K562 (cell line): ENCODE measurements around the gene PLEKHM3. TPM values are rescaled to one million over a fixed set of nuclear protein-coding genes. Genes with fewer than 3 reads are reported as not detected.

Source experiments
- ATAC-seq: fragments of 200-7000 bp; cut with Tn5 transposase; 3 replicates; pipeline ENCODE4 v1.9.1; 2020; ENCODE audit warnings: moderate library complexity
- BruUV-seq: library from RNA; stranded (reverse); fragments of 400-500 nt; replicated peaks from 2 replicates; lab custom pipeline; 2021; lab: Mats Ljungman, UMichigan
- CTCF ChIA-PET: fragments of 300-600 bp; formaldehyde crosslinking; extraction: SDS; loops from one replicate; lab custom pipeline; 2021; ENCODE audit warnings: low intra/inter-chr PET ratio; lab: Yijun Ruan, JAX
- POLR2A ChIA-PET: fragments of 300-600, 350-650 bp; sonication (Branson Sonifier 250); formaldehyde crosslinking; extraction: SDS; loops from one replicate; lab custom pipeline; 2021; ENCODE audit warnings: antibody characterized with exemption, inconsistent platforms; lab: Yijun Ruan, JAX
- DNase-seq, 4 experiments: peaks; one replicate each; pipeline versions ENCODE4 v3.0.0 to v3.0.0-alpha.2; 2011 to 2018; ENCODE audit warnings: low spot score in 3 of 4, mixed read lengths in 3 of 4; ENCODE audit errors: extremely low read depth in 1 of 4
- FAIRE-seq: peaks from 2 replicates; lab custom pipeline; 2011; peaks lifted over from hg19 to GRCh38; lab: Jason Lieb, UNC
- H2AFZ ChIP-seq: 2 replicates; pipeline ENCODE4 v1.6.0; 2011; ENCODE audit warnings: low read depth, low read length, control low read depth, inconsistent platforms
- H3K27ac ChIP-seq: fragments of 200-600 bp; 3 replicates; pipeline ENCODE4 v1.8.0; 2011; ENCODE audit warnings: low read depth, mild to moderate bottlenecking, control low read depth, inconsistent platforms, low read length, moderate library complexity, mixed read lengths; ENCODE audit errors: extremely low read depth
- H3K27me3 ChIP-seq, 2 experiments: fragments of 300-600 bp in 1 of 2; 2 replicates in 1 of 2; 3 replicates in 1 of 2; pipeline versions ENCODE4 v1.6.0 to v1.8.0; 2011; ENCODE audit warnings: inconsistent platforms in 2 of 2, low read length in 2 of 2, mild to moderate bottlenecking in 1 of 2, mixed read lengths in 1 of 2, moderate library complexity in 1 of 2; ENCODE audit not compliant: control insufficient read depth in 2 of 2, insufficient read depth in 2 of 2
- H3K36me3 ChIP-seq: fragments of 300-600 bp; 3 replicates; pipeline ENCODE4 v1.8.0; 2011; ENCODE audit warnings: mild to moderate bottlenecking, low read length, inconsistent platforms; ENCODE audit not compliant: control insufficient read depth, insufficient read depth
- H3K4me1 ChIP-seq, 2 experiments: fragments of 200-600 bp in 1 of 2; replicated peaks in 1 of 2; 2 replicates in 1 of 2; 3 replicates in 1 of 2; pipeline versions ENCODE4 v1.5.1 to v1.8.0; 2011; ENCODE audit warnings: inconsistent platforms in 2 of 2, low read length in 2 of 2, mild to moderate bottlenecking in 1 of 2, mixed read lengths in 1 of 2, moderate library complexity in 1 of 2; ENCODE audit not compliant: control insufficient read depth in 2 of 2, insufficient read depth in 2 of 2
- H3K4me2 ChIP-seq: 2 replicates; pipeline ENCODE4 v1.6.1; 2011; ENCODE audit warnings: low read length, control low read depth, inconsistent platforms, mixed read lengths; ENCODE audit not compliant: insufficient read depth
- H3K4me3 ChIP-seq: fragments of 200-600 bp; sonication (generic), shearing (Covaris generic); 2 replicates; pipeline ENCODE4 v1.5.1; 2016; ENCODE audit warnings: control low read depth, inconsistent platforms
- H3K79me2 ChIP-seq: fragments of 200-600 bp; 3 replicates; pipeline ENCODE4 v1.8.0; 2011; ENCODE audit warnings: low read length, inconsistent platforms; ENCODE audit not compliant: control insufficient read depth, insufficient read depth
- H3K9ac ChIP-seq, 2 experiments: 2 replicates each; pipeline versions ENCODE4 v1.6.0 to v1.6.1; 2011; ENCODE audit warnings: low read depth in 2 of 2, low read length in 2 of 2, control low read depth in 1 of 2, inconsistent platforms in 1 of 2, mild to moderate bottlenecking in 1 of 2, mixed read lengths in 1 of 2; ENCODE audit not compliant: insufficient read depth in 1 of 2
- H3K9me1 ChIP-seq: one replicate; pipeline ENCODE4 v1.6.0; 2011; ENCODE audit warnings: inconsistent platforms, mild to moderate bottlenecking, low read length, moderate library complexity; ENCODE audit not compliant: control insufficient read depth, insufficient read depth
- H3K9me3 ChIP-seq: replicated peaks from 2 replicates; pipeline ENCODE4 v1.5.1; 2011; ENCODE audit warnings: low read depth, low read length, inconsistent platforms; ENCODE audit not compliant: control insufficient read depth, insufficient read depth
- H4K20me1 ChIP-seq: replicated peaks from 2 replicates; pipeline ENCODE4 v1.6.1; 2011; ENCODE audit warnings: low read length, inconsistent platforms, mixed read lengths; ENCODE audit not compliant: control insufficient read depth, insufficient read depth
- DDX20 ChIP-seq: fragments of 450-650 bp; IDR thresholded peaks from 2 replicates; pipeline ENCODE4 v1.6.1; 2016; ENCODE audit warnings: missing genetic modification characterization, low read depth, mild to moderate bottlenecking, missing compliant biosample characterization, moderate library complexity
- DIDO1 ChIP-seq: fragments of 450-650 bp; IDR thresholded peaks from 2 replicates; pipeline ENCODE4 v1.6.1; 2016; ENCODE audit warnings: low read depth, missing biosample characterization, missing genetic modification characterization
- ELF1 ChIP-seq: fragments of 200-800 bp; sonication (Bioruptor generic); IDR thresholded peaks from 2 replicates; pipeline ENCODE4 v1.6.1; 2016; ENCODE audit warnings: missing genetic modification characterization, missing compliant biosample characterization
- ELF2 ChIP-seq: fragments of 250-450 bp; sonication (Bioruptor Pico); IDR thresholded peaks from 2 replicates; pipeline ENCODE4 v1.5.0; 2021; ENCODE audit warnings: mild to moderate bottlenecking
- LEF1 ChIP-seq: fragments of 450-650 bp; IDR thresholded peaks from 2 replicates; pipeline ENCODE4 v1.6.1; 2016; ENCODE audit warnings: mild to moderate bottlenecking
- NEUROD1 ChIP-seq: fragments of 150-350 bp; IDR thresholded peaks from 2 replicates; pipeline ENCODE4 v1.6.1; 2014; ENCODE audit warnings: borderline replicate concordance, low read length, low read depth; ENCODE audit not compliant: partially characterized antibody
- NFIC ChIP-seq: fragments of 450-650 bp; IDR thresholded peaks from 2 replicates; pipeline ENCODE4 v1.6.1; 2017; ENCODE audit warnings: mild to moderate bottlenecking, inconsistent platforms
- NR2C2 ChIP-seq, 2 experiments: fragments of 200-800 bp in 1 of 2; sonication (Bioruptor generic) in 1 of 2; sonication (generic) in 1 of 2; formaldehyde crosslinking in 1 of 2; IDR thresholded peaks; 2 replicates each; pipeline versions ENCODE4 v1.6.1 to v1.8.0; 2016 to 2022; ENCODE audit warnings: mild to moderate bottlenecking in 1 of 2, missing compliant biosample characterization in 1 of 2, missing genetic modification characterization in 1 of 2, missing genetic modification reagents in 1 of 2
- RBM39 ChIP-seq: fragments of 200-400 bp; formaldehyde crosslinking; optimal IDR thresholded peaks from 2 replicates; pipeline ENCODE3; 2018; ENCODE audit warnings: low read depth, low read length
- SRSF1 ChIP-seq: fragments of 200-400 bp; formaldehyde crosslinking; IDR thresholded peaks from 2 replicates; pipeline ENCODE4 v1.6.1; 2017; ENCODE audit warnings: mild to moderate bottlenecking, low read depth, low read length, moderate library complexity
- ZBTB17 ChIP-seq: fragments of 450-650 bp; formaldehyde crosslinking; IDR thresholded peaks from 2 replicates; pipeline ENCODE4 v1.4.0; 2020; ENCODE audit warnings: mild to moderate bottlenecking
- ZBTB8A ChIP-seq: fragments of 450-650 bp; IDR thresholded peaks from 2 replicates; pipeline ENCODE4 v1.6.1; 2018; ENCODE audit warnings: mild to moderate bottlenecking, moderate library complexity; ENCODE audit not compliant: partially characterized antibody
- WGBS: fragments of 100-300 bp; shearing (Covaris generic); methylation state at CpG from one replicate; pipeline ENCODE4 v1.1.6; 2016; ENCODE audit warnings: low coverage, mixed read lengths; ENCODE audit not compliant: insufficient coverage; ENCODE audit errors: missing lambda C conversion rate; 5-methylcytosine and 5-hydroxymethylcytosine counted together
- in situ Hi-C: fragments of 300-500 bp; cut with MboI; formaldehyde crosslinking; loops from 4 replicates; pipeline ENCODE4 v1.15.0; 2018; ENCODE audit warnings: inconsistent platforms, mixed read lengths
- intact Hi-C: fragments of 100-400 bp; cut with micrococcal nuclease; formaldehyde crosslinking; loops from 2 replicates; pipeline ENCODE4 v1.14.2; 2022
- polyA plus RNA-seq, 8 experiments: library from polyadenylated mRNA; depleted of rRNA in 4 of 8; stranded (reverse) in 5 of 8; unstranded in 3 of 8; fragments of >200 nt; fragmentation: Nextera tagmentation in 2 of 8; fragmentation: Illumina TruSeq in 1 of 8; extraction: Ambion mirVana in 2 of 8; extraction: Trizol in 1 of 8; gene quantifications; 2 replicates each; pipeline versions ENCODE4 v1.2.1 to v1.2.3, GENCODE V29; 2011 to 2014; ENCODE audit warnings: inconsistent platforms in 1 of 8, missing spikeins in 1 of 8
- total RNA-seq, 7 experiments: library from RNA; depleted of rRNA in 6 of 7; stranded (reverse); fragments of >200 nt in 6 of 7; fragmentation: Illumina TruSeq in 2 of 7; extraction: Trizol in 2 of 7; gene quantifications; 2 replicates each; pipeline versions ENCODE4 v1.2.1 to v1.2.3, GENCODE V29; 2011 to 2021; ENCODE audit warnings: low replicate concordance in 1 of 7
- TF ChIP-seq, protein P1 (sequence below): sonication (generic); formaldehyde crosslinking; IDR thresholded peaks from 2 replicates; pipeline ENCODE4 v1.8.0; 2022; ENCODE audit warnings: missing genetic modification reagents, mild to moderate bottlenecking, borderline replicate concordance
- TF ChIP-seq, protein P2 (sequence below): fragments of 450-650 bp; formaldehyde crosslinking; IDR thresholded peaks from 2 replicates; pipeline ENCODE4 v1.4.0; 2022; ENCODE audit warnings: mild to moderate bottlenecking, moderate library complexity
- TF ChIP-seq, protein P3 (sequence below): fragments of 250-450 bp; sonication (Bioruptor Pico); IDR thresholded peaks from 2 replicates; pipeline ENCODE4 v1.5.0; 2020; ENCODE audit warnings: mild to moderate bottlenecking

PLEKHM3 gene
- total and polyA plus RNA-seq, 9 of the 15 experiments (the other 6 are each of a cell fraction or from before 2014, with no cell fraction given), result 0.24 to 1.6 (median 1.0) TPM

DNA sequence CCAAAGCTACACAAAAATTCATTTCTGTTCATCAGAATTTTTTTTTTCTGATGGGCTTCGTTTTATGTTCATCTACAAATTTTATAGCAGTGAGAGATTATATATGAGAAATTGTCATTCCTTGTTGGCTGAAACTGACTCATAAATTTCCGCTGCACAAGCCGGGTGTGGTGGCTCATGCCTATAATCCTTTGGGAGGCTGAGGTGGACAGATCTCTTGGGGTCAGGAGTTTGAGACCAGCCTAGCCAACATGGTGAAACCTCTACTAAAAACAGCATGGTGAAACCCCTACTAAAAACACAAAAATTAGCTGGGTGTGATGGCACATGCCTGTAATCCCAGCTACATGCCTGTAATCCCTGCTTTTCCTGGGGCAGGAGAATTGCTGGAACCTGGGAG is 72.0 kb downstream of the PLEKHM3 start (continued):
- TF ChIP-seq NR2C2 (CRISPR knock-in tag; IDR thresholded peaks at IDR 0.05) (no peak), NR2C2 (tag; IDR thresholded peaks at IDR 0.05) (no peak), LEF1 (no peak), DDX20 (tag) (no peak), NEUROD1 (no peak), DIDO1 (tag) (no peak)

DNA sequence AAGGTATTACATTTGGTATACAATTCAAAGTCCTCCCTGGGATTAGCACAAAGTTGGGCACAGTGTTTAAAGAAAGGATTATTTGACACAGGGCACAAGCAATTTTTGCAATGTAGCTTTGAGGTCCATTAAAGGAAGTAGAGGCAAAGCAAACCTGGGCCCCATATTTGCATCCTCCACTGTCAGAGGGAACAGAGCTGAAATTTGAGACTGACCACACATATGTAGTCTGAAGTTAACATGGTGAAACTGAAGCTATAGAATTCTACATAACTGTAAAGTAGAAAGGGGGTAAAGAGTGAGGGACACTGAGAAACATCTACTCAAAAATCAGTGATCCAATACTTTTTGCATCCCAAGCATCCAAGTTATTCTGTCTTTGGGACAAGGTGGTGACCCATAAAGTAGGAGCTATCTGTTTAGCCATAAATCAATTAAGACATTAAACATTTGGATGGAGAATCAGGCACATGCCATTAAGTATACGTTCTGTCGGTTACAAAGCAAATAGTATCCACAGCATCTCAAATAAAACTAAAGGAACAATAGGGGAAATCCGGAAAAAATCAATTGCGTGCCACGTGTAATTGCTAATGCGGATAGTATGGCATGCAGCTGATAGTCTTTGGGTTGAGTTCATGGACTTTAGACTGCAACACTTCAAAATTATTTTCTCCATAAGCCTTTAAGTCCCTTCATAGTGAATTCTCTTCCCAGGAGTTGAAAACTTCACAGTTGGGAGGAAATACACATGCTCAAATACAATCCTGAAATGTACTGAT is 72.6 kb downstream of the PLEKHM3 start:
- FAIRE-seq, result no peak
- H3K9ac ChIP-seq, result no peak overlapping the region
- H3K4me1 ChIP-seq, result no peaks in the 10 kb centered on the region
- no peaks in the 10 kb centered on the region for H3K9me1 ChIP-seq
- no peak for ATAC-seq
- WGBS, result 60% methylated on average over 6 of the region's 6 CpGs
- H3K79me2 ChIP-seq, result no peaks in the 10 kb centered on the region
- H4K20me1 ChIP-seq, result no peaks in the 10 kb centered on the region
- in situ Hi-C loops (no loop called here), intact Hi-C loops (no loop called here)
- H2AFZ ChIP-seq, result no peak overlapping the region
- H3K27me3 ChIP-seq, result no peaks in the 10 kb centered on the region
- no peaks in the 10 kb centered on the region for H3K9me3 ChIP-seq
- ChIA-PET CTCF (no interaction called here), POLR2A (interaction anchor here (0.9 to 1.2 kb wide), 2 partner anchors 15 to 192 kb away, joined by 3 to 6 read pairs; no protein-coding TSS in a partner anchor)
- no peak overlapping the region for H3K4me2 ChIP-seq
- DNase-seq, result no peak
- no peaks in the 10 kb centered on the region for H3K36me3 ChIP-seq
- H3K4me3 ChIP-seq, result no peak overlapping the region
- no TSS peak for BruUV-seq
- no peak overlapping the region for H3K27ac ChIP-seq
- TF ChIP-seq, protein P1, sequence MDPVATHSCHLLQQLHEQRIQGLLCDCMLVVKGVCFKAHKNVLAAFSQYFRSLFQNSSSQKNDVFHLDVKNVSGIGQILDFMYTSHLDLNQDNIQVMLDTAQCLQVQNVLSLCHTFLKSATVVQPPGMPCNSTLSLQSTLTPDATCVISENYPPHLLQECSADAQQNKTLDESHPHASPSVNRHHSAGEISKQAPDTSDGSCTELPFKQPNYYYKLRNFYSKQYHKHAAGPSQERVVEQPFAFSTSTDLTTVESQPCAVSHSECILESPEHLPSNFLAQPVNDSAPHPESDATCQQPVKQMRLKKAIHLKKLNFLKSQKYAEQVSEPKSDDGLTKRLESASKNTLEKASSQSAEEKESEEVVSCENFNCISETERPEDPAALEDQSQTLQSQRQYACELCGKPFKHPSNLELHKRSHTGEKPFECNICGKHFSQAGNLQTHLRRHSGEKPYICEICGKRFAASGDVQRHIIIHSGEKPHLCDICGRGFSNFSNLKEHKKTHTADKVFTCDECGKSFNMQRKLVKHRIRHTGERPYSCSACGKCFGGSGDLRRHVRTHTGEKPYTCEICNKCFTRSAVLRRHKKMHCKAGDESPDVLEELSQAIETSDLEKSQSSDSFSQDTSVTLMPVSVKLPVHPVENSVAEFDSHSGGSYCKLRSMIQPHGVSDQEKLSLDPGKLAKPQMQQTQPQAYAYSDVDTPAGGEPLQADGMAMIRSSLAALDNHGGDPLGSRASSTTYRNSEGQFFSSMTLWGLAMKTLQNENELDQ, result no peak
- no peak for TF ChIP-seq NFIC
- no peak for TF ChIP-seq ZBTB17
- no peak for TF ChIP-seq RBM39
- TF ChIP-seq SRSF1, result no peak
- no peak for TF ChIP-seq ELF2 (CRISPR knock-in tag)
- no peak for TF ChIP-seq ELF1 (tag)
- TF ChIP-seq, protein P2, sequence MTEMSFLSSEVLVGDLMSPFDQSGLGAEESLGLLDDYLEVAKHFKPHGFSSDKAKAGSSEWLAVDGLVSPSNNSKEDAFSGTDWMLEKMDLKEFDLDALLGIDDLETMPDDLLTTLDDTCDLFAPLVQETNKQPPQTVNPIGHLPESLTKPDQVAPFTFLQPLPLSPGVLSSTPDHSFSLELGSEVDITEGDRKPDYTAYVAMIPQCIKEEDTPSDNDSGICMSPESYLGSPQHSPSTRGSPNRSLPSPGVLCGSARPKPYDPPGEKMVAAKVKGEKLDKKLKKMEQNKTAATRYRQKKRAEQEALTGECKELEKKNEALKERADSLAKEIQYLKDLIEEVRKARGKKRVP (CRISPR knock-in tag), result no peak
- TF ChIP-seq, protein P3, sequence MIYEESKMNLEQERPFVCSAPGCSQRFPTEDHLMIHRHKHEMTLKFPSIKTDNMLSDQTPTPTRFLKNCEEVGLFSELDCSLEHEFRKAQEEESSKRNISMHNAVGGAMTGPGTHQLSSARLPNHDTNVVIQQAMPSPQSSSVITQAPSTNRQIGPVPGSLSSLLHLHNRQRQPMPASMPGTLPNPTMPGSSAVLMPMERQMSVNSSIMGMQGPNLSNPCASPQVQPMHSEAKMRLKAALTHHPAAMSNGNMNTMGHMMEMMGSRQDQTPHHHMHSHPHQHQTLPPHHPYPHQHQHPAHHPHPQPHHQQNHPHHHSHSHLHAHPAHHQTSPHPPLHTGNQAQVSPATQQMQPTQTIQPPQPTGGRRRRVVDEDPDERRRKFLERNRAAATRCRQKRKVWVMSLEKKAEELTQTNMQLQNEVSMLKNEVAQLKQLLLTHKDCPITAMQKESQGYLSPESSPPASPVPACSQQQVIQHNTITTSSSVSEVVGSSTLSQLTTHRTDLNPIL, result no peak
- TF ChIP-seq ZBTB8A, result no peak
